Measurements from ENCODE around the gene SP1. TPM values are rescaled to one million over a fixed set of nuclear protein-coding genes. Genes with fewer than 3 reads are reported as not detected.

SP1 gene
- total and polyA plus RNA-seq, 2 donors (not counting 1 experiment from before 2014, with no cell fraction given) = 26.0 to 129 TPM

DNA sequence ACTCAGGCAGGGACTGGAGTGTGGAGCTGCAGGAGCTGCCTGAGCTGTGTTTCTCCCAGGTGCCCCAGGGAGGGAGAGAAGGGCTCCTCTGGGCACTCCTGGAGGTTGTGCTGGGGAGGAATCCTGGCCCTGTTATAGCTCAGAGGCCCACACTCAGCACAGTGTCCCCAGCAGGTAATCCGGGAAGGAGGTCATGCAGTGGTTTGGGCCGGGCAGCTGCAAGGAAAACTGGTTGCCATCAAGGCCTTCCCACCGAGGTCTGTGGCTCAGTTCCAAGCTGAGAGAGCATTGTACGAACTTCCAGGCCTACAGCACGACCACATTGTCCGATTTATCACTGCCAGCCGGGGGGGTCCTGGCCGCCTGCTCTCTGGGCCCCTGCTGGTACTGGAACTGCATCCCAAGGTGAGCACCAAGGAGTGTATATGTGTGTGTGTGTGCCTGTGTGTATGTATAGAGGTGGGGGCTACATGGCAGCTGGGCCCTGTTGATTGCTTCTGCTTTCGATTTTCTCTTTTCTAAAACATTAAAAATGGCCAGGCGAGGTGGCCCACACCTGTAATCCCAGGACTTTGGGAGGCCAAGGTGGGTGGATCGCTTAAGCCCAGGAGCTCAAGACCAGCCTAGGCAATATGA is 45.7 kb downstream of the SP1 start:
- Histone ChIP-seq H3K4me2 (replicated peaks; ENCODE audit: low read depth, low read length, poor library complexity, severe bottlenecking) (no peak overlapping the region), H3K9me3 (ENCODE audit: control extremely low read depth in 1 of 3, control insufficient read depth in 2 of 3, insufficient read depth in 1 of 3, low read length in 2 of 3) (no peaks in the 10 kb centered on the region)

More for the DNA sequence above, 45.7 kb downstream of the SP1 start:
- no peaks in the 10 kb centered on the region for H3K79me2 ChIP-seq (ENCODE audit: control insufficient read depth, insufficient read depth, low read length)
- no peak for ATAC-seq (ENCODE audit: low read depth)
- CTCF ChIA-PET = interaction anchor here (0.6 to 9.5 kb wide), 4 partner anchors 44 to 155 kb away, joined by 4 to 384 read pairs (median 5); no protein-coding TSS in a partner anchor
- H4K20me1 ChIP-seq (ENCODE audit: control insufficient read depth, insufficient read depth, low read length, poor library complexity, severe bottlenecking) = no peaks in the 10 kb centered on the region
- H3K27me3 Mint-ChIP-seq = no peaks in the 10 kb centered on the region
- TF ChIP-seq EZH2 (IDR thresholded peaks at IDR 0.05; ENCODE audit: borderline replicate concordance, insufficient read depth, low read depth, low read length, poor library complexity, severe bottlenecking) = no peak
- no peak for TF ChIP-seq CTCF (IDR thresholded peaks at IDR 0.05)
- DNase-seq = no peak
- H2AFZ ChIP-seq (ENCODE audit: insufficient read depth, low read depth, low read length, poor library complexity, severe bottlenecking) = no peak overlapping the region
- no peaks in the 10 kb centered on the region for H3K9me3 Mint-ChIP-seq (ENCODE audit: insufficient read depth)
- no peak overlapping the region for H3K9ac ChIP-seq (ENCODE audit: low read length)
- no peak overlapping the region for H3K4me3 Mint-ChIP-seq
- POLR2A ChIA-PET = interaction anchor here (1.0 kb wide), 1 partner anchor 76 kb away, joined by 3 read pairs; the partner anchor contains the start of gene TARBP2
- no peaks in the 10 kb centered on the region for H3K36me3 ChIP-seq (replicated peaks in 1 of 2; ENCODE audit: control extremely low read depth in 1 of 2, control insufficient read depth in 1 of 2, extremely low read depth in 1 of 2, insufficient read depth in 2 of 2, low read length in 1 of 2)
- no peak overlapping the region for H3K27ac ChIP-seq (ENCODE audit: low read length in 2 of 2)
- H3K4me3 ChIP-seq (ENCODE audit: control extremely low read depth in 1 of 5, extremely low read depth in 1 of 5, insufficient read depth in 1 of 5, low read depth in 2 of 5, low read length in 4 of 5) = no peak overlapping the region
- no peaks in the 10 kb centered on the region for H3K27me3 ChIP-seq (replicated peaks in 1 of 4; ENCODE audit: control extremely low read depth in 1 of 4, control insufficient read depth in 3 of 4, insufficient read depth in 4 of 4, low read length in 3 of 4)
- intact Hi-C loops (cut with micrococcal nuclease) = no loop called here
- peaks cover 7% of the 10 kb centered on the region for H3K4me1 Mint-ChIP-seq
- H3K4me1 ChIP-seq (ENCODE audit: control insufficient read depth in 2 of 2, insufficient read depth in 2 of 2, low read length in 2 of 2) = peaks cover 4 to 9% of the 10 kb centered on the region in 2 donors
- H3K27ac Mint-ChIP-seq = no peak overlapping the region
- WGBS (ENCODE audit: insufficient coverage) = 93% methylated on average over 7 of the region's 11 CpGs
